Central memory CD8-positive, alpha-beta T cell (primary cell): ENCODE data around the gene NECAP2.
"Not testable (repeated sequence)": the region's sequence is repeated elsewhere in the genome, so short reads cannot be mapped to it uniquely, and the experiment has no call there.

ENCODE experiments used
- ATAC-seq: fragments of 150-1000 bp; cut with Tn5 transposase; replicated peaks from 2 replicates; pipeline ENCODE4 v1.10.0; 2022; ENCODE audit warnings: mild to moderate bottlenecking, moderate FRiP score, moderate number of reproducible peaks; ENCODE audit not compliant: poor library complexity, severe bottlenecking; ENCODE audit errors: extremely low read depth
- DNase-seq, 2 donors: peaks; one replicate each; pipeline ENCODE4 v3.0.0; 2021; ENCODE audit warnings: low spot score in 2 of 2
- H3K27ac Mint-ChIP-seq: one replicate; pipeline ENCODE4 v1.8.0; 2022; ENCODE audit warnings: low read depth, mild to moderate bottlenecking, moderate library complexity, mixed read lengths
- H3K27me3 Mint-ChIP-seq: one replicate; pipeline ENCODE4 v1.8.0; 2022; ENCODE audit warnings: mixed read lengths
- H3K36me3 Mint-ChIP-seq: one replicate; pipeline ENCODE4 v1.8.0; 2022; ENCODE audit warnings: mild to moderate bottlenecking, moderate library complexity, mixed read lengths; ENCODE audit not compliant: insufficient read depth
- H3K4me1 Mint-ChIP-seq: one replicate; pipeline ENCODE4 v1.8.0; 2022; ENCODE audit warnings: mixed read lengths
- H3K4me3 Mint-ChIP-seq: one replicate; pipeline ENCODE4 v1.8.0; 2022; ENCODE audit warnings: mild to moderate bottlenecking, moderate library complexity, mixed read lengths
- H3K9me3 Mint-ChIP-seq: one replicate; pipeline ENCODE4 v1.8.0; 2022; ENCODE audit warnings: mixed read lengths

NECAP2 gene

GRCh38 chr1:16475771-16476770 lies 35.5 kb downstream of the NECAP2 start:
- not testable (repeated sequence) for H3K9me3 Mint-ChIP-seq, H3K4me1 Mint-ChIP-seq, ATAC-seq, H3K27ac Mint-ChIP-seq, H3K4me3 Mint-ChIP-seq, H3K27me3 Mint-ChIP-seq, DNase-seq
- peaks cover 20% of the 10 kb centered on the region for H3K36me3 Mint-ChIP-seq

GRCh38 chr1:16478091-16478490 lies 37.6 kb downstream of the NECAP2 start:
- no peak overlapping the region for H3K27ac Mint-ChIP-seq
- no peaks in the 10 kb centered on the region for H3K27me3 Mint-ChIP-seq
- no peak overlapping the region for H3K4me3 Mint-ChIP-seq
- H3K36me3 Mint-ChIP-seq, result peaks cover 32% of the 10 kb centered on the region
- H3K4me1 Mint-ChIP-seq, result peaks cover 6% of the 10 kb centered on the region
- no peaks in the 10 kb centered on the region for H3K9me3 Mint-ChIP-seq
- DNase-seq (no peak), ATAC-seq (no peak)

GRCh38 chr1:16483146-16483545 lies 42.6 kb downstream of the NECAP2 start:
- H3K27me3 Mint-ChIP-seq, H3K9me3 Mint-ChIP-seq, H3K4me1 Mint-ChIP-seq, DNase-seq, H3K27ac Mint-ChIP-seq, ATAC-seq, H3K4me3 Mint-ChIP-seq: not testable (repeated sequence)
- H3K36me3 Mint-ChIP-seq, result peaks cover 36% of the 10 kb centered on the region

GRCh38 chr1:16483639-16484500 lies 43.3 kb downstream of the NECAP2 start:
- H3K4me3 Mint-ChIP-seq, H3K9me3 Mint-ChIP-seq, ATAC-seq: not testable (repeated sequence)

GRCh38 chr1:16484501-16484835 lies 43.9 kb downstream of the NECAP2 start:
- no peaks in the 10 kb centered on the region for H3K27me3 Mint-ChIP-seq
- peaks cover 31% of the 10 kb centered on the region for H3K36me3 Mint-ChIP-seq
- DNase-seq, result no peak
- ATAC-seq, result no peak
- no peak overlapping the region for H3K4me3 Mint-ChIP-seq
- no peaks in the 10 kb centered on the region for H3K9me3 Mint-ChIP-seq
- no peaks in the 10 kb centered on the region for H3K4me1 Mint-ChIP-seq
- peak overlapping the region; percentile 82 for H3K27ac Mint-ChIP-seq

More at GRCh38 chr1:16483639-16484500, 43.3 kb downstream of the NECAP2 start:
- not testable (repeated sequence) for H3K27me3 Mint-ChIP-seq, H3K27ac Mint-ChIP-seq, DNase-seq, H3K4me1 Mint-ChIP-seq
- peaks cover 33% of the 10 kb centered on the region for H3K36me3 Mint-ChIP-seq

- peaks cover 29% of the 10 kb centered on the region for H3K36me3 Mint-ChIP-seq
- H3K27me3 Mint-ChIP-seq, result no peaks in the 10 kb centered on the region
- no peak for DNase-seq
- no peak for ATAC-seq
- H3K4me3 Mint-ChIP-seq, result no peak overlapping the region
- peak overlapping the region; percentile 82 for H3K27ac Mint-ChIP-seq
- H3K9me3 Mint-ChIP-seq, result no peaks in the 10 kb centered on the region
- no peaks in the 10 kb centered on the region for H3K4me1 Mint-ChIP-seq
These were observed 44.4 kb downstream of the NECAP2 start for GRCh38 chr1:16484931-16485330.

- H3K27me3 Mint-ChIP-seq, H3K4me1 Mint-ChIP-seq, H3K9me3 Mint-ChIP-seq, DNase-seq, H3K27ac Mint-ChIP-seq, ATAC-seq, H3K4me3 Mint-ChIP-seq: not testable (repeated sequence)
- peaks cover 21% of the 10 kb centered on the region for H3K36me3 Mint-ChIP-seq
These were observed 45.8 kb downstream of the NECAP2 start for GRCh38 chr1:16486316-16486715.

- H3K36me3 Mint-ChIP-seq, result peaks cover 17% of the 10 kb centered on the region
- not testable (repeated sequence) for H3K4me1 Mint-ChIP-seq, DNase-seq, ATAC-seq, H3K9me3 Mint-ChIP-seq, H3K4me3 Mint-ChIP-seq, H3K27ac Mint-ChIP-seq, H3K27me3 Mint-ChIP-seq
These were observed 46.5 kb downstream of the NECAP2 start for GRCh38 chr1:16487011-16487410.

- ATAC-seq, result not testable (repeated sequence)
These were observed 48.8 kb downstream of the NECAP2 start for GRCh38 chr1:16489195-16489880.

GRCh38 chr1:16491056-16491675 lies 50.6 kb downstream of the NECAP2 start:
- Mint-ChIP-seq H3K4me1 (peaks cover 6% of the 10 kb centered on the region), H3K9me3 (no peaks in the 10 kb centered on the region), H3K27ac (no peak overlapping the region), H3K4me3 (no peak overlapping the region), H3K27me3 (no peaks in the 10 kb centered on the region), H3K36me3 (peaks cover 3% of the 10 kb centered on the region)
- DNase-seq, result no peak
- no peak for ATAC-seq

More at GRCh38 chr1:16489195-16489880, 48.8 kb downstream of the NECAP2 start:
- not testable (repeated sequence) for H3K4me1 Mint-ChIP-seq, H3K4me3 Mint-ChIP-seq, DNase-seq, H3K27ac Mint-ChIP-seq, H3K36me3 Mint-ChIP-seq, H3K27me3 Mint-ChIP-seq, H3K9me3 Mint-ChIP-seq

- H3K4me1 Mint-ChIP-seq, result peaks cover 14% of the 10 kb centered on the region
- not testable (repeated sequence) for DNase-seq, ATAC-seq, H3K9me3 Mint-ChIP-seq, H3K27ac Mint-ChIP-seq, H3K36me3 Mint-ChIP-seq, H3K4me3 Mint-ChIP-seq, H3K27me3 Mint-ChIP-seq
These were observed 52.4 kb downstream of the NECAP2 start for GRCh38 chr1:16492937-16493336.

GRCh38 chr1:16493731-16494130 lies 53.2 kb downstream of the NECAP2 start:
- Mint-ChIP-seq H3K4me1 (peaks cover 20% of the 10 kb centered on the region), H3K27ac (peak overlapping the region; percentile 79)
- H3K9me3 Mint-ChIP-seq, H3K4me3 Mint-ChIP-seq, H3K27me3 Mint-ChIP-seq, DNase-seq, ATAC-seq, H3K36me3 Mint-ChIP-seq: not testable (repeated sequence)
